ENCODE data around the gene CD81. TPM values are rescaled to one million over a fixed set of nuclear protein-coding genes. Genes with fewer than 3 reads are reported as not detected.

Gene CD81
- total and polyA plus RNA-seq, 9 of the 15 experiments (the other 6 are each of a cell fraction or from before 2014, with no cell fraction given): 2.4 to 189 (median 61.7) TPM

GRCh38 chr11:2419638-2420501 lies 42.8 kb downstream of the CD81 start (continued):
- no peak for TF ChIP-seq ZNF512 (tag; IDR thresholded peaks at IDR 0.05)
- TF ChIP-seq MTA2 (IDR thresholded peaks at IDR 0.05; ENCODE audit: low read depth): no peak
- TF ChIP-seq ATF3 (IDR thresholded peaks at IDR 0.05): no peak
- no peak for TF ChIP-seq ATF3 (CRISPR knock-in tag; conservative IDR thresholded peaks at IDR 0.05)

- intact Hi-C loops (cut with micrococcal nuclease): loop anchor here (1.0 kb wide), 1 partner anchor 20 kb away; the partner anchor contains the start of gene TSSC4
- H3K4me3 ChIP-seq: no peak overlapping the region
- POLR2A ChIA-PET: interaction anchor here (0.5 to 4.3 kb wide), 6 partner anchors 9 to 222 kb away, joined by 3 to 24 read pairs (median 4); no protein-coding TSS in a partner anchor
- TF ChIP-seq BCLAF1 (IDR thresholded peaks at IDR 0.05; ENCODE audit: borderline replicate concordance in 1 of 2, control insufficient read depth in 1 of 2, low read depth in 2 of 2, low read length in 1 of 2) (no peak), ZBTB7A (IDR thresholded peaks at IDR 0.05; ENCODE audit: borderline replicate concordance, control insufficient read depth, low read depth, low read length) (peak; percentile 40; the same call in 1 of the 2 replicates), DEAF1 (CRISPR knock-in tag; IDR thresholded peaks at IDR 0.05) (peak; percentile 81)
Observed at GRCh38 chr11:2420502-2421225, 43.6 kb downstream of the CD81 start.

More at GRCh38 chr11:2420502-2421225, 43.6 kb downstream of the CD81 start:
- H2AFZ ChIP-seq (ENCODE audit: low read depth, low read length): peak overlapping the region; percentile 75
- H4K20me1 ChIP-seq (replicated peaks; ENCODE audit: control insufficient read depth, insufficient read depth, low read length): peaks cover 20% of the 10 kb centered on the region; the same call in 1 of the 2 replicates
- CTCF ChIA-PET (ENCODE audit: low intra/inter-chr PET ratio): interaction anchor here (0.6 to 4.3 kb wide), 10 partner anchors 20 to 254 kb away, joined by 3 to 85 read pairs (median 4); partner anchors contain the start of gene TSSC4
- ATAC-seq (peak; percentile 97), FAIRE-seq (peak; percentile 64), DNase-seq (ENCODE audit: extremely low read depth in 1 of 4, low spot score in 3 of 4) (peak; percentile 82 to 93 (median 91))
- peaks cover 0 to 54% of the 10 kb centered on the region in 2 experiments; a peak in 3 of 5 replicates for H3K4me1 ChIP-seq (replicated peaks in 1 of 2; ENCODE audit: control insufficient read depth in 2 of 2, insufficient read depth in 2 of 2, low read length in 2 of 2)
- no peaks in the 10 kb centered on the region for H3K9me3 ChIP-seq (replicated peaks; ENCODE audit: control insufficient read depth, insufficient read depth, low read depth, low read length)
- no peaks in the 10 kb centered on the region for H3K36me3 ChIP-seq (ENCODE audit: control insufficient read depth, insufficient read depth, low read length)
- 15% methylated on average over 35 of the region's 44 CpGs for WGBS (ENCODE audit: insufficient coverage, low coverage, missing lambda C conversion rate)
- H3K79me2 ChIP-seq (ENCODE audit: control insufficient read depth, insufficient read depth, low read length): no peaks in the 10 kb centered on the region
- H3K9ac ChIP-seq (ENCODE audit: insufficient read depth in 1 of 2, low read depth in 2 of 2, low read length in 2 of 2): peak overlapping the region in 1 of 2 experiments; percentile 74; a peak in 2 of 4 replicates
- H3K27ac ChIP-seq (ENCODE audit: extremely low read depth, low read depth, low read length): no peak overlapping the region
- H3K9me1 ChIP-seq (ENCODE audit: control insufficient read depth, insufficient read depth, low read length): peaks cover 2% of the 10 kb centered on the region
- peaks cover 3 to 65% of the 10 kb centered on the region in 2 experiments; a peak in 4 of 5 replicates for H3K27me3 ChIP-seq (ENCODE audit: control insufficient read depth in 2 of 2, insufficient read depth in 2 of 2, low read length in 2 of 2)
- in situ Hi-C loops (cut with MboI): no loop called here
- H3K4me2 ChIP-seq (ENCODE audit: insufficient read depth, low read length): peak overlapping the region; percentile 23; the same call in 1 of the 2 replicates
- BruUV-seq (replicated peaks): no TSS peak
